IMR-90 (cell line): ENCODE data around the gene PTPRH. TPM values are rescaled to one million over a fixed set of nuclear protein-coding genes. Genes with fewer than 3 reads are reported as not detected.

Experiments
- ATAC-seq: fragments of 200-7000 bp; cut with Tn5 transposase; 2 replicates; pipeline ENCODE4 v1.9.1; 2020; ENCODE audit warnings: low read depth, mild to moderate bottlenecking, moderate library complexity
- BruUV-seq: library from RNA; stranded (reverse); fragments of 400-500 nt; replicated peaks from 2 replicates; lab custom pipeline; 2021; lab: Mats Ljungman, UMichigan
- CTCF ChIA-PET: fragments of 300-600 bp; formaldehyde crosslinking; extraction: SDS; loops from one replicate; lab custom pipeline; 2021; ENCODE audit warnings: antibody characterized with exemption; lab: Yijun Ruan, JAX
- POLR2A ChIA-PET: fragments of 300-600 bp; sonication (Branson Sonifier 250); formaldehyde crosslinking; loops from one replicate; lab custom pipeline; 2022; ENCODE audit warnings: antibody characterized with exemption; ENCODE audit not compliant: unreplicated experiment; lab: Charles Lee
- DNase-seq: peaks from one replicate; pipeline ENCODE4 v3.0.0; 2013
- H2AFZ ChIP-seq: replicated peaks from 2 replicates; pipeline ENCODE3; 2013; ENCODE audit warnings: low read length, mild to moderate bottlenecking; ENCODE audit not compliant: poor library complexity
- H2AK5ac ChIP-seq: 2 replicates; pipeline ENCODE4 v1.6.1; 2013; ENCODE audit warnings: low read depth, low read length, inconsistent platforms
- H2AK9ac ChIP-seq: replicated peaks from 2 replicates; pipeline ENCODE3; 2013; ENCODE audit warnings: mild to moderate bottlenecking, low read depth, low read length, moderate library complexity; ENCODE audit not compliant: poor library complexity
- H2BK120ac ChIP-seq: 2 replicates; pipeline ENCODE4 v1.6.1; 2013; ENCODE audit warnings: low read depth, low read length, inconsistent platforms
- H2BK15ac ChIP-seq: 3 replicates; pipeline ENCODE4 v1.6.1; 2013; ENCODE audit warnings: low read depth, low read length, inconsistent platforms
- H2BK20ac ChIP-seq: 2 replicates; pipeline ENCODE4 v1.6.1; 2013; ENCODE audit warnings: low read depth, mild to moderate bottlenecking, inconsistent platforms, low read length, moderate library complexity
- H2BK5ac ChIP-seq: 2 replicates; pipeline ENCODE4 v1.6.1; 2013; ENCODE audit warnings: mild to moderate bottlenecking, low read depth, low read length, inconsistent platforms; ENCODE audit not compliant: poor library complexity, severe bottlenecking
- H3K14ac ChIP-seq: replicated peaks from 2 replicates; pipeline ENCODE4 v1.6.1; 2013; ENCODE audit warnings: low read depth, low read length, inconsistent platforms
- H3K18ac ChIP-seq: 2 replicates; pipeline ENCODE4 v1.6.1; 2013; ENCODE audit warnings: low read depth, low read length, control low read depth
- H3K23ac ChIP-seq: 2 replicates; pipeline ENCODE4 v1.6.1; 2013; ENCODE audit warnings: low read depth, low read length, inconsistent platforms
- H3K27ac ChIP-seq: 2 replicates; pipeline ENCODE4 v1.5.1; 2013; ENCODE audit warnings: mild to moderate bottlenecking, control low read depth, low read length; ENCODE audit not compliant: insufficient read depth
- H3K27me3 ChIP-seq: 2 replicates; pipeline ENCODE4 v1.6.1; 2013; ENCODE audit warnings: low read length; ENCODE audit not compliant: control insufficient read depth, insufficient read depth
- H3K36me3 ChIP-seq: 2 replicates; pipeline ENCODE4 v1.6.1; 2013; ENCODE audit warnings: low read length, mixed read lengths; ENCODE audit not compliant: control insufficient read depth, insufficient read depth
- H3K4ac ChIP-seq: 2 replicates; pipeline ENCODE4 v1.6.1; 2013; ENCODE audit warnings: low read depth, low read length, inconsistent platforms
- H3K4me1 ChIP-seq: 2 replicates; pipeline ENCODE4 v1.6.1; 2013; ENCODE audit warnings: low read length, mixed read lengths; ENCODE audit not compliant: control insufficient read depth, insufficient read depth
- H3K4me2 ChIP-seq: 2 replicates; pipeline ENCODE4 v1.6.1; 2013; ENCODE audit warnings: low read depth, mild to moderate bottlenecking, control low read depth, low read length, moderate library complexity
- H3K4me3 ChIP-seq: 2 replicates; pipeline ENCODE4 v1.5.1; 2013; ENCODE audit warnings: low read depth, mild to moderate bottlenecking, control low read depth, low read length, moderate library complexity; ENCODE audit not compliant: insufficient read depth
- H3K56ac ChIP-seq: 2 replicates; pipeline ENCODE4 v1.6.1; 2013; ENCODE audit warnings: low read length, inconsistent platforms; ENCODE audit not compliant: insufficient read depth; ENCODE audit errors: extremely low read depth
- H3K79me1 ChIP-seq, 2 experiments: 2 replicates each; pipeline ENCODE4 v1.6.1; 2013; ENCODE audit warnings: low read length in 2 of 2, inconsistent platforms in 1 of 2, low read depth in 1 of 2
- H3K9ac ChIP-seq: 2 replicates; pipeline ENCODE4 v1.6.1; 2013; ENCODE audit warnings: low read depth, low read length, control low read depth
- H3K9me1 ChIP-seq: 2 replicates; pipeline ENCODE4 v1.6.1; 2013; ENCODE audit warnings: low read length, inconsistent platforms; ENCODE audit not compliant: insufficient read depth
- H3K9me3 ChIP-seq: 2 replicates; pipeline ENCODE4 v1.6.1; 2013; ENCODE audit warnings: low read length; ENCODE audit not compliant: control insufficient read depth, insufficient read depth
- H4K20me1 ChIP-seq: 2 replicates; pipeline ENCODE4 v1.6.1; 2013; ENCODE audit warnings: low read length, inconsistent platforms; ENCODE audit not compliant: insufficient read depth
- H4K5ac ChIP-seq: 2 replicates; pipeline ENCODE4 v1.6.1; 2013; ENCODE audit warnings: mild to moderate bottlenecking, low read depth, low read length, control low read depth
- H4K8ac ChIP-seq, 2 experiments: 2 replicates each; pipeline ENCODE4 v1.6.1; 2013; ENCODE audit warnings: low read depth in 2 of 2, low read length in 2 of 2, control low read depth in 1 of 2, inconsistent platforms in 1 of 2
- H4K91ac ChIP-seq: 2 replicates; pipeline ENCODE4 v1.6.1; 2013; ENCODE audit warnings: low read depth, low read length, inconsistent platforms; ENCODE audit not compliant: insufficient read depth
- CTCF ChIP-seq: conservative IDR thresholded peaks from 2 replicates; pipeline ENCODE4 v1.5.1; 2012; ENCODE audit warnings: mild to moderate bottlenecking, low read depth, low read length, improper control_type of control experiment
- NFE2L2 ChIP-seq: fragments of 150-350 bp; IDR thresholded peaks from 2 replicates; pipeline ENCODE4 v1.6.1; 2016; ENCODE audit warnings: low read depth, mild to moderate bottlenecking, low read length
- RFX5 ChIP-seq: IDR thresholded peaks from 2 replicates; pipeline ENCODE4 v1.8.0; 2012; ENCODE audit warnings: low read depth, mild to moderate bottlenecking, low read length, moderate library complexity
- USF2 ChIP-seq: fragments of 150-350 bp; IDR thresholded peaks from 2 replicates; pipeline ENCODE4 v1.6.1; 2017; ENCODE audit warnings: mild to moderate bottlenecking, antibody characterized with exemption, low read length, low read depth
- WGBS, 2 experiments: methylation state at CpG; one replicate each; pipeline versions ENCODE4 v1.1.5 to v1.1.7; 2013; ENCODE audit warnings: missing lambda C conversion rate in 2 of 2; ENCODE audit not compliant: insufficient read length in 1 of 2; ENCODE audit errors: extremely low coverage in 2 of 2; 5-methylcytosine and 5-hydroxymethylcytosine counted together
- dilution Hi-C: fragments of 300-500 bp; cut with HindIII; formaldehyde crosslinking; loops from one replicate; pipeline ENCODE4 v1.14.3; 2018; ENCODE audit warnings: low sequenced_read_pairs; ENCODE audit not compliant: unreplicated experiment
- in situ Hi-C: fragments of 300-500 bp; cut with MboI; formaldehyde crosslinking; loops from 3 replicates; pipeline ENCODE4 v1.14.3; 2019; ENCODE audit warnings: low sequenced_read_pairs, inconsistent platforms, mixed read lengths
- intact Hi-C: fragments of 100-400 bp; cut with micrococcal nuclease; formaldehyde crosslinking; loops from 2 replicates; pipeline ENCODE4 v1.10.0; 2022
- polyA plus RNA-seq, 3 experiments: library from polyadenylated mRNA; depleted of rRNA; stranded (reverse); fragments of >200 nt; gene quantifications; 2 replicates each; pipeline ENCODE4 v1.2.3, GENCODE V29; 2012; ENCODE audit warnings: low replicate concordance in 1 of 3
- total RNA-seq: library from RNA; depleted of rRNA; stranded (reverse); fragments of >200 nt; gene quantifications from 2 replicates; pipeline ENCODE4 v1.2.3, GENCODE V29; 2012

PTPRH gene
- total and polyA plus RNA-seq, 2 of the 4 experiments (the other 2 are of a cell fraction), result 1.3 to 3.4 TPM

GRCh38 chr19:55213547-55213946 is 4.2 kb upstream of the PTPRH start (continued):
- TF ChIP-seq NFE2L2 (no peak), CTCF (no peak)

GRCh38 chr19:55212447-55212846 is 3.1 kb upstream of the PTPRH start:
- Histone ChIP-seq H2AK9ac (no peak overlapping the region), H3K23ac (no peak overlapping the region), H2BK20ac (no peak overlapping the region), H3K9me3 (peaks cover 5% of the 10 kb centered on the region), H3K4me3 (no peak overlapping the region), H2BK15ac (no peak overlapping the region), H3K9me1 (peaks cover 14% of the 10 kb centered on the region; the same call in 1 of the 2 replicates), H3K79me1 (no peaks in the 10 kb centered on the region), H3K4me1 (peaks cover 19% of the 10 kb centered on the region), H3K9ac (no peak overlapping the region), H3K27me3 (no peaks in the 10 kb centered on the region), H3K14ac (no peak overlapping the region), H3K18ac (no peak overlapping the region), H4K8ac (no peak overlapping the region), H4K5ac (no peak overlapping the region), H3K4me2 (no peak overlapping the region), H2AFZ (no peak overlapping the region), H2BK5ac (no peak overlapping the region), H3K56ac (no peak overlapping the region), H3K27ac (no peak overlapping the region), H2BK120ac (no peak overlapping the region), H4K20me1 (peaks cover 14% of the 10 kb centered on the region), H4K91ac (no peak overlapping the region), H3K4ac (no peak overlapping the region), H3K36me3 (no peaks in the 10 kb centered on the region), H2AK5ac (no peak overlapping the region)
- in situ Hi-C loops (no loop called here), dilution Hi-C loops (no loop called here), intact Hi-C loops (no loop called here)
- no CpG with 5 or more reads among the region's 3 CpGs for WGBS, 2 experiments
- ChIA-PET CTCF (no interaction called here), POLR2A (no interaction called here)
- no peak for TF ChIP-seq RFX5
- TF ChIP-seq CTCF, result 0 out of 2 replicates have a peak, but pooled peaks have one; percentile 19
- no peak for TF ChIP-seq USF2
- ATAC-seq, result no peak
- no peak for DNase-seq
- no TSS peak for BruUV-seq
